HG02763 (cell line): ENCODE measurements around the gene LTK.

Experiments
- ATAC-seq: cut with Tn5 transposase; IDR thresholded peaks from one replicate; pipeline ENCODE4 v1.9.1; 2021; ENCODE audit warnings: mild to moderate bottlenecking, moderate library complexity; ENCODE audit not compliant: unreplicated experiment

LTK gene

GRCh38 chr15:41530363-41530956 is 16.8 kb upstream of the LTK start:
- ATAC-seq, result no peak

- ATAC-seq, result no peak
Measured at GRCh38 chr15:41523097-41523496, 9.5 kb upstream of the LTK start.

- no peak for ATAC-seq
Measured at GRCh38 chr15:41521614-41522013, 8.0 kb upstream of the LTK start.

- no peak for ATAC-seq
Measured at GRCh38 chr15:41520636-41521035, 7.0 kb upstream of the LTK start.

GRCh38 chr15:41517895-41518449 is 4.3 kb upstream of the LTK start:
- no peak for ATAC-seq

GRCh38 chr15:41512940-41513505 is 604 bp downstream of the LTK start:
- no peak for ATAC-seq

- no peak for ATAC-seq
Measured at GRCh38 chr15:41512512-41512939, 1.1 kb downstream of the LTK start.

GRCh38 chr15:41511899-41512369 is 1.7 kb downstream of the LTK start:
- ATAC-seq, result no peak

GRCh38 chr15:41511331-41511898 is 2.2 kb downstream of the LTK start:
- no peak for ATAC-seq

GRCh38 chr15:41510728-41511127 is 2.9 kb downstream of the LTK start:
- no peak for ATAC-seq

GRCh38 chr15:41507820-41508290 is 5.8 kb downstream of the LTK start:
- no peak for ATAC-seq

GRCh38 chr15:41506796-41507341 is 6.8 kb downstream of the LTK start:
- ATAC-seq, result no peak

- no peak for ATAC-seq
Measured at GRCh38 chr15:41505776-41506175, 7.9 kb downstream of the LTK start.

- no peak for ATAC-seq
Measured at GRCh38 chr15:41504751-41505492, 8.7 kb downstream of the LTK start.

GRCh38 chr15:41503669-41504010 is 10.0 kb downstream of the LTK start:
- ATAC-seq, result no peak

- ATAC-seq, result no peak
Measured at GRCh38 chr15:41502795-41503668, 10.6 kb downstream of the LTK start.

- no peak for ATAC-seq
Measured at GRCh38 chr15:41501931-41502794, 11.5 kb downstream of the LTK start.

GRCh38 chr15:41501191-41501917 is 12.3 kb downstream of the LTK start:
- no peak for ATAC-seq
